Muscle layer of colon (tissue), 2 donors: Measurements from ENCODE around the gene BRD1.
"Not testable (repeated sequence)": the region's sequence is repeated elsewhere in the genome, so short reads cannot be mapped to it uniquely, and the experiment has no call there.

Experiments
- H3K27ac ChIP-seq: one replicate; pipeline ENCODE4 v1.7.0; 2013; ENCODE audit warnings: low read depth, mild to moderate bottlenecking, low read length, moderate library complexity
- H3K27me3 ChIP-seq, 2 donors: one replicate each; pipeline ENCODE4 v1.7.0; 2013; ENCODE audit warnings: low read length in 2 of 2, mild to moderate bottlenecking in 2 of 2; ENCODE audit not compliant: insufficient read depth in 2 of 2, control insufficient read depth in 1 of 2
- H3K36me3 ChIP-seq: one replicate; pipeline ENCODE4 v1.7.0; 2013; ENCODE audit warnings: mild to moderate bottlenecking, low read length; ENCODE audit not compliant: insufficient read depth
- H3K4me1 ChIP-seq: one replicate; pipeline ENCODE4 v1.7.0; 2013; ENCODE audit warnings: mild to moderate bottlenecking, low read length; ENCODE audit not compliant: insufficient read depth
- H3K4me3 ChIP-seq, 2 donors: one replicate each; pipeline ENCODE4 v1.7.0; 2013; ENCODE audit warnings: low read length in 2 of 2, low read depth in 1 of 2, mild to moderate bottlenecking in 1 of 2, moderate library complexity in 1 of 2
- H3K9ac ChIP-seq: one replicate; pipeline ENCODE4 v1.7.0; 2013; ENCODE audit warnings: low read length
- H3K9me3 ChIP-seq: one replicate; pipeline ENCODE4 v1.7.0; 2013; ENCODE audit warnings: mild to moderate bottlenecking, low read length
- donor health status: abdominal sarcoma.
- donor health status: Adenocarcinoma of cecum.

BRD1 gene

GRCh38 chr22:49768077-49768910 lies 59.4 kb downstream of the BRD1 start:
- Histone ChIP-seq H3K27me3 (no peaks in the 10 kb centered on the region), H3K27ac (no peak overlapping the region), H3K9me3 (peaks cover 5% of the 10 kb centered on the region), H3K4me3 (no peak overlapping the region), H3K4me1 (peaks cover 9% of the 10 kb centered on the region), H3K9ac (no peak overlapping the region), H3K36me3 (peaks cover under 1% of the 10 kb centered on the region)

- Histone ChIP-seq H3K4me1 (peaks cover 9% of the 10 kb centered on the region), H3K9me3 (peaks cover 5% of the 10 kb centered on the region)
Measured at GRCh38 chr22:49767355-49768062, 60.2 kb downstream of the BRD1 start.

GRCh38 chr22:49765951-49766350 lies 61.7 kb downstream of the BRD1 start:
- Histone ChIP-seq H3K9ac (no peak overlapping the region), H3K4me3 (no peak overlapping the region), H3K9me3 (peaks cover 5% of the 10 kb centered on the region)

More at GRCh38 chr22:49767355-49768062, 60.2 kb downstream of the BRD1 start:
- H3K36me3 ChIP-seq: no peaks in the 10 kb centered on the region
- no peaks in the 10 kb centered on the region for H3K27me3 ChIP-seq
- H3K9ac ChIP-seq: no peak overlapping the region
- H3K27ac ChIP-seq: no peak overlapping the region
- H3K4me3 ChIP-seq: no peak overlapping the region

GRCh38 chr22:49765091-49765771 lies 62.4 kb downstream of the BRD1 start:
- Histone ChIP-seq H3K4me3 (no peak overlapping the region), H3K4me1 (peaks cover 9% of the 10 kb centered on the region), H3K27me3 (no peaks in the 10 kb centered on the region), H3K27ac (no peak overlapping the region), H3K36me3 (no peaks in the 10 kb centered on the region), H3K9me3 (peaks cover 5% of the 10 kb centered on the region), H3K9ac (no peak overlapping the region)

More at GRCh38 chr22:49765951-49766350, 61.7 kb downstream of the BRD1 start:
- no peaks in the 10 kb centered on the region for H3K36me3 ChIP-seq
- peaks cover 9% of the 10 kb centered on the region for H3K4me1 ChIP-seq
- no peak overlapping the region for H3K27ac ChIP-seq
- no peaks in the 10 kb centered on the region for H3K27me3 ChIP-seq

- Histone ChIP-seq H3K9me3 (peaks cover 5% of the 10 kb centered on the region), H3K4me1 (peaks cover 7% of the 10 kb centered on the region), H3K4me3 (no peak overlapping the region), H3K27me3 (no peaks in the 10 kb centered on the region), H3K27ac (no peak overlapping the region), H3K9ac (no peak overlapping the region), H3K36me3 (no peaks in the 10 kb centered on the region)
Measured at GRCh38 chr22:49764127-49764581, 63.5 kb downstream of the BRD1 start.

- Histone ChIP-seq H3K4me3 (no peak overlapping the region), H3K4me1 (peaks cover 3% of the 10 kb centered on the region), H3K27me3 (no peaks in the 10 kb centered on the region), H3K9ac (no peak overlapping the region), H3K36me3 (no peaks in the 10 kb centered on the region), H3K27ac (no peak overlapping the region), H3K9me3 (peaks cover 5% of the 10 kb centered on the region)
Measured at GRCh38 chr22:49763696-49764095, 64.0 kb downstream of the BRD1 start.

GRCh38 chr22:49763138-49763537 lies 64.5 kb downstream of the BRD1 start:
- H3K9ac ChIP-seq: no peak overlapping the region
- H3K9me3 ChIP-seq: peaks cover 5% of the 10 kb centered on the region
- no peak overlapping the region for H3K4me3 ChIP-seq
- no peaks in the 10 kb centered on the region for H3K4me1 ChIP-seq
- no peaks in the 10 kb centered on the region for H3K36me3 ChIP-seq
- no peaks in the 10 kb centered on the region for H3K27me3 ChIP-seq
- no peak overlapping the region for H3K27ac ChIP-seq

GRCh38 chr22:49762571-49762970 lies 65.1 kb downstream of the BRD1 start:
- not testable (repeated sequence) for H3K4me1 ChIP-seq, H3K4me3 ChIP-seq, H3K36me3 ChIP-seq, H3K27me3 ChIP-seq, H3K27ac ChIP-seq, H3K9me3 ChIP-seq, H3K9ac ChIP-seq

- no peaks in the 10 kb centered on the region for H3K4me1 ChIP-seq
- peaks cover 0 to 2% of the 10 kb centered on the region in 2 donors for H3K27me3 ChIP-seq
- peaks cover under 1% of the 10 kb centered on the region for H3K9me3 ChIP-seq
- H3K27ac ChIP-seq: no peak overlapping the region
- H3K36me3 ChIP-seq: no peaks in the 10 kb centered on the region
- H3K4me3 ChIP-seq: no peak overlapping the region
- no peak overlapping the region for H3K9ac ChIP-seq
Measured at GRCh38 chr22:49761836-49762235, 65.8 kb downstream of the BRD1 start.

- Histone ChIP-seq H3K4me3 (no peak overlapping the region), H3K4me1 (no peaks in the 10 kb centered on the region), H3K36me3 (no peaks in the 10 kb centered on the region), H3K9me3 (no peaks in the 10 kb centered on the region), H3K9ac (no peak overlapping the region), H3K27me3 (peaks cover 0 to 3% of the 10 kb centered on the region in 2 donors), H3K27ac (no peak overlapping the region)
Measured at GRCh38 chr22:49760630-49761571, 66.8 kb downstream of the BRD1 start.
